GM10266 (cell line): ENCODE data around the gene MOB4.
"Not testable (repeated sequence)": the region's sequence is repeated elsewhere in the genome, so short reads cannot be mapped to it uniquely, and the experiment has no call there.

Experiments
- DNase-seq: peaks from one replicate; pipeline ENCODE4 v3.0.0; 2012; ENCODE audit errors: extremely low spot score
- CTCF ChIP-seq: IDR thresholded peaks from 2 replicates; pipeline ENCODE4 v1.5.1; 2012; ENCODE audit warnings: mild to moderate bottlenecking, low read depth; ENCODE audit not compliant: control insufficient read depth, insufficient read depth; ENCODE audit errors: missing control alignments

The MOB4 gene

GRCh38 chr2:197560146-197560665 is 44.3 kb downstream of the MOB4 start:
- no peak for TF ChIP-seq CTCF
- DNase-seq: no peak

- no peak for DNase-seq
- no peak for TF ChIP-seq CTCF
Observed at GRCh38 chr2:197571627-197572271, 55.9 kb downstream of the MOB4 start.

- TF ChIP-seq CTCF: no peak
- no peak for DNase-seq
Observed at GRCh38 chr2:197573608-197574007, 57.7 kb downstream of the MOB4 start.

GRCh38 chr2:197575987-197576386 is 60.1 kb downstream of the MOB4 start:
- TF ChIP-seq CTCF: no peak
- DNase-seq: no peak

- no peak for TF ChIP-seq CTCF
- no peak for DNase-seq
Observed at GRCh38 chr2:197576631-197577030, 60.8 kb downstream of the MOB4 start.

- TF ChIP-seq CTCF: no peak
- DNase-seq: no peak
Observed at GRCh38 chr2:197577446-197577845, 61.6 kb downstream of the MOB4 start.

GRCh38 chr2:197578294-197578693 is 62.4 kb downstream of the MOB4 start:
- not testable (repeated sequence) for DNase-seq

- DNase-seq: not testable (repeated sequence)
Observed at GRCh38 chr2:197580166-197580565, 64.3 kb downstream of the MOB4 start.

- DNase-seq: not testable (repeated sequence)
Observed at GRCh38 chr2:197587255-197587654, 71.4 kb downstream of the MOB4 start.
